Measurements from ENCODE around the gene SLC25A30. TPM values are rescaled to one million over a fixed set of nuclear protein-coding genes. Genes with fewer than 3 reads are reported as not detected.

The SLC25A30 gene
- total and polyA plus RNA-seq, 9 of the 15 experiments (the other 6 are each of a cell fraction or from before 2014, with no cell fraction given) = 1.1 to 11.1 (median 5.6) TPM

GRCh38 chr13:45464687-45465453 is 46.7 kb upstream of the SLC25A30 start, which contains the start of gene COG3 (continued):
- 0 out of 2 replicates have a peak, but pooled peaks have one; percentile 15 for TF ChIP-seq FOXM1 (IDR thresholded peaks at IDR 0.05; ENCODE audit: low read depth)
- no peak for TF ChIP-seq FOXM1 (CRISPR knock-in tag; IDR thresholded peaks at IDR 0.05; ENCODE audit: low read depth)
- TF ChIP-seq KDM1A (IDR thresholded peaks at IDR 0.05) = no peak
- no peak for TF ChIP-seq DEAF1 (CRISPR knock-in tag; IDR thresholded peaks at IDR 0.05)
- TF ChIP-seq NFIC (IDR thresholded peaks at IDR 0.05) = no peak; the same call in none of the 2 replicates
- no peak for TF ChIP-seq KLF6 (CRISPR knock-in tag; IDR thresholded peaks at IDR 0.05; ENCODE audit: borderline replicate concordance)
- TF ChIP-seq ZNF644 (tag; IDR thresholded peaks at IDR 0.05; ENCODE audit: low read depth) = no peak
- peak in 1 of 2 experiments; percentile 44; a peak in 1 of 3 replicates for TF ChIP-seq CBX3 (IDR thresholded peaks at IDR 0.05; ENCODE audit: borderline replicate concordance in 1 of 2, low read length in 2 of 2)
- peak; percentile 46; the same call in 1 of the 2 replicates for TF ChIP-seq ETS1 (conservative IDR thresholded peaks at IDR 0.05; ENCODE audit: control insufficient read depth, low read depth, low read length)
- no peak for TF ChIP-seq ARNT (IDR thresholded peaks at IDR 0.05)
- peak; percentile 55; the same call in 1 of the 2 replicates for TF ChIP-seq C11orf30 (IDR thresholded peaks at IDR 0.05; ENCODE audit: low read depth)
- TF ChIP-seq ZBTB43 (CRISPR knock-in tag; IDR thresholded peaks at IDR 0.05) = no peak
- no peak for TF ChIP-seq SMAD1 (IDR thresholded peaks at IDR 0.05; ENCODE audit: low read depth, low read length, partially characterized antibody)
- TF ChIP-seq TCFL5 (CRISPR knock-in tag; conservative IDR thresholded peaks at IDR 0.05) = no peak
- no peak for TF ChIP-seq ZNF232 (CRISPR knock-in tag; IDR thresholded peaks at IDR 0.05)
- peak; percentile 60 for TF ChIP-seq MBD2 (IDR thresholded peaks at IDR 0.05; ENCODE audit: borderline replicate concordance, low read depth)
- TF ChIP-seq HLTF (IDR thresholded peaks at IDR 0.05) = no peak
- no peak for TF ChIP-seq SMARCC2 (IDR thresholded peaks at IDR 0.05; ENCODE audit: low read depth)
- TF ChIP-seq PREB (CRISPR knock-in tag; IDR thresholded peaks at IDR 0.05) = no peak
- no peak; the same call in 1 of the 2 replicates for TF ChIP-seq NCOA1 (IDR thresholded peaks at IDR 0.05; ENCODE audit: low read depth)
- no peak for TF ChIP-seq ZNF561 (CRISPR knock-in tag; conservative IDR thresholded peaks at IDR 0.05)
- TF ChIP-seq MLLT1 (IDR thresholded peaks at IDR 0.05) = no peak

Measured in K562 (cell line).